GM23248 (cell line): Measurements from ENCODE around the gene SMG5.

Source experiments
- EZH2 ChIP-seq: fragments of 200-600 bp; sonication (generic); IDR thresholded peaks from 2 replicates; pipeline ENCODE4 v1.6.1; 2018; ENCODE audit warnings: antibody characterized with exemption, mild to moderate bottlenecking; ENCODE audit not compliant: insufficient read depth, poor library complexity, severe bottlenecking
- EZH2phosphoT487 ChIP-seq: fragments of 200-600 bp; sonication (generic); IDR thresholded peaks from 2 replicates; pipeline ENCODE4 v1.6.1; 2018; ENCODE audit warnings: antibody characterized with exemption, moderate library complexity, mild to moderate bottlenecking, low read depth; ENCODE audit not compliant: insufficient read depth

DNA sequence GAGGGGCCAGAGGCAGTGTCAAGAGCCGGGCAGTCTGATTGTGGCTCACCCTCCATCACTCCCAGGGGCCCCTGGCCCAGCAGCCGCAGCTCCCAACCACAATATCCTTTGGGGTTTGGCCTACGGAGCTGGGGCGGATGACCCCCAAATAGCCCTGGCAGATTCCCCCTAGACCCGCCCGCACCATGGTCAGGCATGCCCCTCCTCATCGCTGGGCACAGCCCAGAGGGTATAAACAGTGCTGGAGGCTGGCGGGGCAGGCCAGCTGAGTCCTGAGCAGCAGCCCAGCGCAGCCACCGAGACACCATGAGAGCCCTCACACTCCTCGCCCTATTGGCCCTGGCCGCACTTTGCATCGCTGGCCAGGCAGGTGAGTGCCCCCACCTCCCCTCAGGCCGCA, 40.7 kb downstream of the SMG5 start, which contains the start of gene BGLAP:
- TF ChIP-seq EZH2phosphoT487: no peak
- TF ChIP-seq EZH2: no peak
